HL-60 (cell line): ENCODE results near the gene SLC6A9.

Experiments
- CTCF ChIP-seq: IDR thresholded peaks from one replicate; pipeline ENCODE4 v1.5.1; 2011; ENCODE audit warnings: low read length, control low read depth, inconsistent platforms; ENCODE audit not compliant: insufficient read depth
- POLR2AphosphoS5 ChIP-seq: IDR thresholded peaks from 2 replicates; pipeline ENCODE4 v1.6.1; 2012; ENCODE audit warnings: low read depth

- TF ChIP-seq POLR2AphosphoS5: no peak
- no peak for TF ChIP-seq CTCF
Observed at GRCh38 chr1:43960798-43961197, 70.5 kb downstream of the SLC6A9 start.
